ENCODE data around the gene CDC123. TPM values are rescaled to one million over a fixed set of nuclear protein-coding genes. Genes with fewer than 3 reads are reported as not detected.

The CDC123 gene
- total RNA-seq, 1 donor from 2014 or later: 76.0 TPM

GRCh38 chr10:12181065-12181775 lies 14.8 kb upstream of the CDC123 start:
- H3K4me3 Mint-ChIP-seq (ENCODE audit: unreplicated experiment): no peak overlapping the region
- H3K4me1 Mint-ChIP-seq (ENCODE audit: low read depth, unreplicated experiment): no peaks in the 10 kb centered on the region
- H3K9me3 Mint-ChIP-seq (ENCODE audit: unreplicated experiment): no peaks in the 10 kb centered on the region
- no peaks in the 10 kb centered on the region for H3K36me3 Mint-ChIP-seq (ENCODE audit: unreplicated experiment)
- no peaks in the 10 kb centered on the region for H3K27me3 Mint-ChIP-seq (ENCODE audit: unreplicated experiment)
- H3K27ac Mint-ChIP-seq (ENCODE audit: unreplicated experiment): no peak overlapping the region
- DNase-seq: no peak
- TF ChIP-seq CTCF (IDR thresholded peaks at IDR 0.05; ENCODE audit: partially characterized antibody, unreplicated experiment): no peak

GRCh38 chr10:12184165-12184564 lies 11.8 kb upstream of the CDC123 start:
- TF ChIP-seq CTCF (IDR thresholded peaks at IDR 0.05; ENCODE audit: partially characterized antibody, unreplicated experiment): no peak
- Mint-ChIP-seq H3K9me3 (ENCODE audit: unreplicated experiment) (no peaks in the 10 kb centered on the region), H3K4me1 (ENCODE audit: low read depth, unreplicated experiment) (no peaks in the 10 kb centered on the region), H3K36me3 (ENCODE audit: unreplicated experiment) (no peaks in the 10 kb centered on the region), H3K4me3 (ENCODE audit: unreplicated experiment) (no peak overlapping the region), H3K27ac (ENCODE audit: unreplicated experiment) (no peak overlapping the region), H3K27me3 (ENCODE audit: unreplicated experiment) (no peaks in the 10 kb centered on the region)
- DNase-seq: no peak

- Mint-ChIP-seq H3K36me3 (ENCODE audit: unreplicated experiment) (no peaks in the 10 kb centered on the region), H3K27ac (ENCODE audit: unreplicated experiment) (no peak overlapping the region), H3K4me3 (ENCODE audit: unreplicated experiment) (no peak overlapping the region), H3K27me3 (ENCODE audit: unreplicated experiment) (no peaks in the 10 kb centered on the region), H3K4me1 (ENCODE audit: low read depth, unreplicated experiment) (no peaks in the 10 kb centered on the region), H3K9me3 (ENCODE audit: unreplicated experiment) (no peaks in the 10 kb centered on the region)
- DNase-seq: no peak
- TF ChIP-seq CTCF (IDR thresholded peaks at IDR 0.05; ENCODE audit: partially characterized antibody, unreplicated experiment): no peak
Measured at GRCh38 chr10:12186323-12186722, 9.7 kb upstream of the CDC123 start.

- TF ChIP-seq CTCF (IDR thresholded peaks at IDR 0.05; ENCODE audit: partially characterized antibody, unreplicated experiment): no peak
- Mint-ChIP-seq H3K27me3 (ENCODE audit: unreplicated experiment) (no peaks in the 10 kb centered on the region), H3K36me3 (ENCODE audit: unreplicated experiment) (no peaks in the 10 kb centered on the region), H3K4me3 (ENCODE audit: unreplicated experiment) (no peak overlapping the region), H3K27ac (ENCODE audit: unreplicated experiment) (no peak overlapping the region), H3K4me1 (ENCODE audit: low read depth, unreplicated experiment) (no peaks in the 10 kb centered on the region), H3K9me3 (ENCODE audit: unreplicated experiment) (no peaks in the 10 kb centered on the region)
- no peak for DNase-seq
Measured at GRCh38 chr10:12187321-12187905, 8.6 kb upstream of the CDC123 start.

- Mint-ChIP-seq H3K27ac (ENCODE audit: unreplicated experiment) (no peak overlapping the region), H3K9me3 (ENCODE audit: unreplicated experiment) (no peaks in the 10 kb centered on the region), H3K36me3 (ENCODE audit: unreplicated experiment) (no peaks in the 10 kb centered on the region), H3K27me3 (ENCODE audit: unreplicated experiment) (no peaks in the 10 kb centered on the region), H3K4me1 (ENCODE audit: low read depth, unreplicated experiment) (peaks cover 3% of the 10 kb centered on the region), H3K4me3 (ENCODE audit: unreplicated experiment) (no peak overlapping the region)
- TF ChIP-seq CTCF (IDR thresholded peaks at IDR 0.05; ENCODE audit: partially characterized antibody, unreplicated experiment): no peak
- no peak for DNase-seq
Measured at GRCh38 chr10:12188656-12189055, 7.3 kb upstream of the CDC123 start.
